Measurements from ENCODE around the gene TMC6.
"Not testable (repeated sequence)": the region's sequence is repeated elsewhere in the genome, so short reads cannot be mapped to it uniquely, and the experiment has no call there.

TMC6 gene

GRCh38 chr17:78159575-78160158 is 31.1 kb upstream of the TMC6 start:
- DNase-seq (ENCODE audit: low read depth): no peak

GRCh38 chr17:78154903-78155811 is 26.6 kb upstream of the TMC6 start:
- DNase-seq (ENCODE audit: low read depth): no peak

- no peak for DNase-seq (ENCODE audit: low read depth)
These were observed 23.0 kb upstream of the TMC6 start for GRCh38 chr17:78151514-78152008.

GRCh38 chr17:78148286-78149016 is 19.9 kb upstream of the TMC6 start:
- no peak for DNase-seq (ENCODE audit: low read depth)

GRCh38 chr17:78147315-78147998 is 18.9 kb upstream of the TMC6 start:
- no peak for DNase-seq (ENCODE audit: low read depth)

GRCh38 chr17:78146881-78147280 is 18.3 kb upstream of the TMC6 start:
- DNase-seq (ENCODE audit: low read depth): no peak

GRCh38 chr17:78146471-78146869 is 17.9 kb upstream of the TMC6 start:
- no peak for DNase-seq (ENCODE audit: low read depth)

GRCh38 chr17:78144736-78145641 is 16.4 kb upstream of the TMC6 start:
- DNase-seq (ENCODE audit: low read depth): no peak

GRCh38 chr17:78144147-78144719 is 15.7 kb upstream of the TMC6 start:
- no peak for DNase-seq (ENCODE audit: low read depth)

GRCh38 chr17:78143214-78144146 is 14.9 kb upstream of the TMC6 start:
- no peak for DNase-seq (ENCODE audit: low read depth)

- DNase-seq (ENCODE audit: low read depth): no peak
These were observed 13.7 kb upstream of the TMC6 start for GRCh38 chr17:78142119-78142861.

- no peak for DNase-seq (ENCODE audit: low read depth)
These were observed 13.0 kb upstream of the TMC6 start for GRCh38 chr17:78141437-78142118.

- peak; percentile 89 for DNase-seq (ENCODE audit: low read depth)
These were observed 11.9 kb upstream of the TMC6 start for GRCh38 chr17:78140169-78141051.

GRCh38 chr17:78139861-78140168 is 11.3 kb upstream of the TMC6 start:
- not testable (repeated sequence) for DNase-seq (ENCODE audit: low read depth)

- no peak for DNase-seq (ENCODE audit: low read depth)
These were observed 9.9 kb upstream of the TMC6 start for GRCh38 chr17:78138204-78139060.

Data from stimulated activated CD8-positive, alpha-beta memory T cell treated with anti-CD3 and anti-CD28 coated beads, Interleukin-4, amount 100 ng/mL, for 24 hours (primary cell).